Stimulated activated naive CD4-positive, alpha-beta T cell treated with Interleukin-2 at 50 U/mL for 16 hours (primary cell): Measurements from ENCODE around the gene FAT2.

Experiments used
- DNase-seq: peaks from one replicate; lab custom pipeline; 2025; lab: John Stamatoyannopoulos, UW

The FAT2 gene

GRCh38 chr5:151553130-151553670 is 37.9 kb downstream of the FAT2 start:
- no peak for DNase-seq

- no peak for DNase-seq
Observed at GRCh38 chr5:151551985-151552384, 39.1 kb downstream of the FAT2 start.

- DNase-seq: no peak
Observed at GRCh38 chr5:151550146-151550545, 41.0 kb downstream of the FAT2 start.

- no peak for DNase-seq
Observed at GRCh38 chr5:151549713-151550112, 41.4 kb downstream of the FAT2 start.

GRCh38 chr5:151547364-151547763 is 43.8 kb downstream of the FAT2 start:
- DNase-seq: no peak

GRCh38 chr5:151541571-151541970 is 49.6 kb downstream of the FAT2 start:
- DNase-seq: no peak
